Measurements from ENCODE around the gene PGAM2.

Gene PGAM2

DNA sequence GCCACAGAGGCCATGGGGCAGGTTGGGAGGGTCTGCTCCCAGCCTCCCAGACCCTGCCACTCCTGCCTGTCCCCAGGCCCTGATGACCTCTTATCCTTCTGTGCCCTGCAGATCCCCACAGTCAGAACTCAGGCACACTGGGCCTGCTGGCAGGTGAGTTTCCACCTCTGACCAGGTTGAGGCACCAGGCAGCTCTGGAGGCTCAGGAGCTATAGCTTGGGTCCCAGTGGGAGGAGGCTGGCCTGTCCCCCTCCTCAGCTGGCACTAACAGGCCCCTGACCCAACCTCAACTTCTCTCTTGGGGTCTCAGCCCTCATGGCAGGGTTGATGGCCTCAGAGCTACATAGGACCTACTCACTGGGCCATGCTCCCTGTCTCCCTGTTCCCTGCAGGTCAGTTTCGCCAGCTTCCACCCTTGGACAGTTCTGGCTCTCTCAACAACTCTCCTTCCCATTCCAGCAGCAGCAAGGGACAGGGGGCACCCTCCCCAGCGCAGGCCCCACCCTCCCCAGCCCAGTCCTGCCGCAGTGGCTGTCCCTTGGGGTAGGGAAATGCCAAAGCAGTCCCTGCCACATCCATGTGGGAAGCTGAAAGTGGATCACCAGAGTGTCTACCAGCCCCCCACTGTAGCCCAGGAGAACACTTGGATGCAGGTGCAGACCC is 36.1 kb upstream of the PGAM2 start:
- Histone ChIP-seq H2BK12ac (ENCODE audit: low read length) (no peak overlapping the region), H3K79me1 (ENCODE audit: low read depth, low read length) (no peaks in the 10 kb centered on the region), H3K4ac (ENCODE audit: low read length) (no peak overlapping the region), H3K4me1 (ENCODE audit: control insufficient read depth in 2 of 2, insufficient read depth in 1 of 2, low read depth in 1 of 2, low read length in 2 of 2) (peaks cover 8 to 14% of the 10 kb centered on the region in 2 donors), H3K4me2 (ENCODE audit: insufficient read depth, low read length, poor library complexity, severe bottlenecking) (no peak overlapping the region), H3K27ac (replicated peaks; ENCODE audit: low read length) (no peak overlapping the region), H3K23ac (ENCODE audit: low read depth, low read length, poor library complexity) (peak overlapping the region; percentile 27), H3K9ac (ENCODE audit: low read depth, low read length, poor library complexity) (peak overlapping the region; percentile 30), H2AK5ac (ENCODE audit: low read depth, low read length) (peak overlapping the region; percentile 60), H3K36me3 (replicated peaks in 1 of 2; ENCODE audit: control insufficient read depth in 2 of 2, insufficient read depth in 2 of 2, low read length in 2 of 2) (no peaks in the 10 kb centered on the region), H3K9me3 (replicated peaks in 1 of 2; ENCODE audit: control insufficient read depth in 2 of 2, insufficient read depth in 1 of 2, low read depth in 1 of 2, low read length in 2 of 2) (no peaks in the 10 kb centered on the region), H4K91ac (ENCODE audit: low read depth, low read length, poor library complexity) (no peak overlapping the region), H3K14ac (ENCODE audit: low read length) (no peak overlapping the region), H2BK120ac (ENCODE audit: low read depth, low read length) (peak overlapping the region; percentile 39), H3K27me3 (ENCODE audit: control insufficient read depth in 3 of 3, insufficient read depth in 3 of 3, low read depth in 1 of 3, low read length in 3 of 3) (peaks cover 0 to 8% (median 5%) of the 10 kb centered on the region in 3 experiments), H2BK15ac (ENCODE audit: low read length) (no peak overlapping the region), H4K8ac (ENCODE audit: low read depth, low read length) (no peak overlapping the region), H2BK5ac (ENCODE audit: low read length) (peak overlapping the region; percentile 69), H2AFZ (ENCODE audit: low read length) (peak overlapping the region; percentile 88), H3K4me3 (ENCODE audit: low read length in 2 of 2) (no peak overlapping the region), H3K18ac (ENCODE audit: low read length) (peak overlapping the region; percentile 27)
- no CpG with 5 or more reads among the region's 3 CpGs for WGBS, 2 donors (ENCODE audit: extremely low coverage in 2 of 2, insufficient read length in 2 of 2, insufficient replicate concordance in 1 of 2)
- no peak for DNase-seq (ENCODE audit: low spot score)

- Histone ChIP-seq H3K18ac (ENCODE audit: low read length) (peak overlapping the region; percentile 41), H3K36me3 (replicated peaks in 1 of 2; ENCODE audit: control insufficient read depth in 2 of 2, insufficient read depth in 2 of 2, low read length in 2 of 2) (no peaks in the 10 kb centered on the region), H2BK12ac (ENCODE audit: low read length) (no peak overlapping the region), H3K27me3 (ENCODE audit: control insufficient read depth in 3 of 3, insufficient read depth in 3 of 3, low read depth in 1 of 3, low read length in 3 of 3) (peaks cover 0 to 8% (median 5%) of the 10 kb centered on the region in 3 experiments), H3K4ac (ENCODE audit: low read length) (no peak overlapping the region), H2AK5ac (ENCODE audit: low read depth, low read length) (peak overlapping the region; percentile 60), H3K4me2 (ENCODE audit: insufficient read depth, low read length, poor library complexity, severe bottlenecking) (no peak overlapping the region), H3K9me3 (replicated peaks in 1 of 2; ENCODE audit: control insufficient read depth in 2 of 2, insufficient read depth in 1 of 2, low read depth in 1 of 2, low read length in 2 of 2) (no peaks in the 10 kb centered on the region), H2BK120ac (ENCODE audit: low read depth, low read length) (peak overlapping the region; percentile 39), H2BK15ac (ENCODE audit: low read length) (no peak overlapping the region), H2BK5ac (ENCODE audit: low read length) (peak overlapping the region; percentile 69), H3K4me3 (ENCODE audit: low read length in 2 of 2) (no peak overlapping the region), H3K4me1 (ENCODE audit: control insufficient read depth in 2 of 2, insufficient read depth in 1 of 2, low read depth in 1 of 2, low read length in 2 of 2) (peaks cover 8 to 14% of the 10 kb centered on the region in 2 donors), H3K23ac (ENCODE audit: low read depth, low read length, poor library complexity) (peak overlapping the region; percentile 27), H3K79me1 (ENCODE audit: low read depth, low read length) (no peaks in the 10 kb centered on the region), H4K91ac (ENCODE audit: low read depth, low read length, poor library complexity) (no peak overlapping the region), H3K9ac (ENCODE audit: low read depth, low read length, poor library complexity) (peak overlapping the region; percentile 30), H3K14ac (ENCODE audit: low read length) (no peak overlapping the region), H3K27ac (replicated peaks; ENCODE audit: low read length) (no peak overlapping the region), H4K8ac (ENCODE audit: low read depth, low read length) (peak overlapping the region; percentile 76), H2AFZ (ENCODE audit: low read length) (peak overlapping the region; percentile 88)
- WGBS, 2 donors (ENCODE audit: extremely low coverage in 2 of 2, insufficient read length in 2 of 2, insufficient replicate concordance in 1 of 2) = no CpG with 5 or more reads among the region's 10 CpGs
- no peak for DNase-seq (ENCODE audit: low spot score)
These were observed 35.3 kb upstream of the PGAM2 start for GRCh38 chr7:44100458-44101302.

DNA sequence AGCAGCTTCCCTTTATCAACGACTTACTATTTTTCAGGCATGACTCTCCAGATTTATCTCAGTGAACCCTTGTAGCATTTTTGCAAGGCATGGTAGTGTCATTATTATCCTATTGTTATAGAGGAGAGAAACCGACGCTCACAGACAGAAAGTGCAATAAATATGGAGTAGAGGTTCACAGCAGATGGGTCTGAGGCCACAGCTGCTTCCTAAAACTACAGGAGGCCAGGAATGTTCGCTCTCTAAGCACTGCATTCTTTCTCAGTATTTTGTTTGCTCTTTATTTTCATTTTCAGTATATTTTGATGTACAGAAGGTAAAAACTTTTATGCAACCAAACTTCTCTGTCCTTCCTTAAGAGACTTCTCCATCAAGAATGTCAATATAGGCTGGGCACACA is 34.3 kb upstream of the PGAM2 start:
- Histone ChIP-seq H3K9me3 (replicated peaks in 1 of 2; ENCODE audit: control insufficient read depth in 2 of 2, insufficient read depth in 1 of 2, low read depth in 1 of 2, low read length in 2 of 2) (no peaks in the 10 kb centered on the region), H3K23ac (ENCODE audit: low read depth, low read length, poor library complexity) (no peak overlapping the region), H3K14ac (ENCODE audit: low read length) (no peak overlapping the region), H3K27me3 (ENCODE audit: control insufficient read depth in 3 of 3, insufficient read depth in 3 of 3, low read depth in 1 of 3, low read length in 3 of 3) (peaks cover 0 to 8% (median 5%) of the 10 kb centered on the region in 3 experiments), H3K9ac (ENCODE audit: low read depth, low read length, poor library complexity) (no peak overlapping the region), H4K8ac (ENCODE audit: low read depth, low read length) (no peak overlapping the region), H2BK15ac (ENCODE audit: low read length) (no peak overlapping the region), H2BK120ac (ENCODE audit: low read depth, low read length) (no peak overlapping the region), H3K27ac (replicated peaks; ENCODE audit: low read length) (no peak overlapping the region), H2AFZ (ENCODE audit: low read length) (peak overlapping the region; percentile 88), H3K36me3 (replicated peaks in 1 of 2; ENCODE audit: control insufficient read depth in 2 of 2, insufficient read depth in 2 of 2, low read length in 2 of 2) (no peaks in the 10 kb centered on the region), H3K79me1 (ENCODE audit: low read depth, low read length) (no peaks in the 10 kb centered on the region), H3K18ac (ENCODE audit: low read length) (no peak overlapping the region), H3K4me3 (ENCODE audit: low read length in 2 of 2) (no peak overlapping the region), H2BK12ac (ENCODE audit: low read length) (no peak overlapping the region), H2BK5ac (ENCODE audit: low read length) (no peak overlapping the region), H3K4ac (ENCODE audit: low read length) (no peak overlapping the region), H3K4me2 (ENCODE audit: insufficient read depth, low read length, poor library complexity, severe bottlenecking) (no peak overlapping the region), H3K4me1 (ENCODE audit: control insufficient read depth in 2 of 2, insufficient read depth in 1 of 2, low read depth in 1 of 2, low read length in 2 of 2) (peaks cover 3 to 8% of the 10 kb centered on the region in 2 donors), H4K91ac (ENCODE audit: low read depth, low read length, poor library complexity) (no peak overlapping the region), H2AK5ac (ENCODE audit: low read depth, low read length) (no peak overlapping the region)
- WGBS, 2 donors (ENCODE audit: extremely low coverage in 2 of 2, insufficient read length in 2 of 2, insufficient replicate concordance in 1 of 2) = no CpG with 5 or more reads among the region's 4 CpGs
- DNase-seq (ENCODE audit: low spot score) = no peak
